Small intestine (tissue), 16 donors: ENCODE data around the gene GPLD1. TPM values are rescaled to one million over a fixed set of nuclear protein-coding genes. Genes with fewer than 3 reads are reported as not detected.

Source experiments
- DNase-seq, 2 donors: peaks; one replicate each; pipeline versions ENCODE4 v3.0.0 to v3.0.0-alpha.2; 2013
- FAIRE-seq: peaks from 2 replicates; lab custom pipeline; 2012; peaks lifted over from hg19 to GRCh38; lab: Jason Lieb, UNC
- H3K27ac ChIP-seq, 3 donors: one replicate each; pipeline ENCODE4 v1.5.1; 2013; ENCODE audit warnings: low read length in 2 of 3, mild to moderate bottlenecking in 2 of 3, control low read depth in 1 of 3, inconsistent platforms in 1 of 3, low read depth in 1 of 3, moderate library complexity in 1 of 3
- H3K27me3 ChIP-seq, 3 donors: one replicate each; pipeline ENCODE4 v1.6.1; 2013; ENCODE audit warnings: low read length in 3 of 3, inconsistent platforms in 1 of 3; ENCODE audit not compliant: control insufficient read depth in 3 of 3, insufficient read depth in 3 of 3
- H3K36me3 ChIP-seq, 3 donors: one replicate each; pipeline ENCODE4 v1.6.1; 2013; ENCODE audit warnings: low read length in 3 of 3, inconsistent platforms in 1 of 3, low read depth in 1 of 3, mild to moderate bottlenecking in 1 of 3, moderate library complexity in 1 of 3; ENCODE audit not compliant: control insufficient read depth in 3 of 3, insufficient read depth in 2 of 3
- H3K4me1 ChIP-seq, 3 donors: one replicate each; pipeline ENCODE4 v1.6.1; 2013; ENCODE audit warnings: low read length in 2 of 3, inconsistent platforms in 1 of 3, low read depth in 1 of 3, mild to moderate bottlenecking in 1 of 3, moderate library complexity in 1 of 3; ENCODE audit not compliant: control insufficient read depth in 3 of 3, insufficient read depth in 2 of 3
- H3K4me3 ChIP-seq, 3 donors: one replicate each; pipeline ENCODE4 v1.5.1; 2013; ENCODE audit warnings: low read length in 3 of 3, control low read depth in 1 of 3, inconsistent platforms in 1 of 3, low read depth in 1 of 3, mild to moderate bottlenecking in 1 of 3, moderate library complexity in 1 of 3
- H3K9me3 ChIP-seq, 2 donors: one replicate each; pipeline ENCODE4 v1.6.1; 2013; ENCODE audit warnings: low read depth in 1 of 2, low read length in 1 of 2; ENCODE audit not compliant: control insufficient read depth in 2 of 2, insufficient read depth in 1 of 2
- WGBS, 3 donors: extraction: QIAGEN DNeasy Blood & Tissue Kit; methylation state at CpG; one replicate each; pipeline ENCODE4 v1.1.7; 2013; 5-methylcytosine and 5-hydroxymethylcytosine counted together
- long read RNA-seq, 10 donors: transcript quantifications; one replicate each; lab custom pipeline, GENCODE V29; 2026
- polyA plus RNA-seq, 4 donors: library from polyadenylated mRNA; stranded (reverse) in 3 of 4; unstranded in 1 of 4; fragments of 200-250 nt in 3 of 4; fragments of 120-200 nt in 1 of 4; gene quantifications; one replicate each; pipeline versions ENCODE4 v1.2.1 to v1.2.3, GENCODE V29; 2013
- donor health status: healthy with polysubstance abuse.
- donor health status: control.
- donor health status: control.
- donor health status: Bipolar disorder and iron deficiency.
- donor health status: healthy.

The GPLD1 gene, protein sequence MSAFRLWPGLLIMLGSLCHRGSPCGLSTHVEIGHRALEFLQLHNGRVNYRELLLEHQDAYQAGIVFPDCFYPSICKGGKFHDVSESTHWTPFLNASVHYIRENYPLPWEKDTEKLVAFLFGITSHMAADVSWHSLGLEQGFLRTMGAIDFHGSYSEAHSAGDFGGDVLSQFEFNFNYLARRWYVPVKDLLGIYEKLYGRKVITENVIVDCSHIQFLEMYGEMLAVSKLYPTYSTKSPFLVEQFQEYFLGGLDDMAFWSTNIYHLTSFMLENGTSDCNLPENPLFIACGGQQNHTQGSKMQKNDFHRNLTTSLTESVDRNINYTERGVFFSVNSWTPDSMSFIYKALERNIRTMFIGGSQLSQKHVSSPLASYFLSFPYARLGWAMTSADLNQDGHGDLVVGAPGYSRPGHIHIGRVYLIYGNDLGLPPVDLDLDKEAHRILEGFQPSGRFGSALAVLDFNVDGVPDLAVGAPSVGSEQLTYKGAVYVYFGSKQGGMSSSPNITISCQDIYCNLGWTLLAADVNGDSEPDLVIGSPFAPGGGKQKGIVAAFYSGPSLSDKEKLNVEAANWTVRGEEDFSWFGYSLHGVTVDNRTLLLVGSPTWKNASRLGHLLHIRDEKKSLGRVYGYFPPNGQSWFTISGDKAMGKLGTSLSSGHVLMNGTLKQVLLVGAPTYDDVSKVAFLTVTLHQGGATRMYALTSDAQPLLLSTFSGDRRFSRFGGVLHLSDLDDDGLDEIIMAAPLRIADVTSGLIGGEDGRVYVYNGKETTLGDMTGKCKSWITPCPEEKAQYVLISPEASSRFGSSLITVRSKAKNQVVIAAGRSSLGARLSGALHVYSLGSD
- polyA plus RNA-seq = 1 to 10 TPM in 1 of 4 donors, under 1 TPM in 1, not detected in 2; 0.28 to 1.4 TPM
- long read RNA-seq, donor 1, partial matches to known transcripts = 15 of 27 reads
- long read RNA-seq, donor 1, other reads (novel, unspliced or antisense) = 12 of 27 reads
- long read RNA-seq, donor 2 = 0 reads
- long read RNA-seq, donor 3 = 0 reads
- long read RNA-seq, donor 4 = 0 reads
- long read RNA-seq, donor 5 = 0 reads
- long read RNA-seq, donor 6 = 0 reads
- long read RNA-seq, donor 7 = 0 reads
- long read RNA-seq, donor 8 = 0 reads
- long read RNA-seq, donor 9 = 0 reads
- long read RNA-seq, donor 10, partial matches to known transcripts = 10 of 16 reads
- long read RNA-seq, donor 10, other reads (novel, unspliced or antisense) = 6 of 16 reads

DNA sequence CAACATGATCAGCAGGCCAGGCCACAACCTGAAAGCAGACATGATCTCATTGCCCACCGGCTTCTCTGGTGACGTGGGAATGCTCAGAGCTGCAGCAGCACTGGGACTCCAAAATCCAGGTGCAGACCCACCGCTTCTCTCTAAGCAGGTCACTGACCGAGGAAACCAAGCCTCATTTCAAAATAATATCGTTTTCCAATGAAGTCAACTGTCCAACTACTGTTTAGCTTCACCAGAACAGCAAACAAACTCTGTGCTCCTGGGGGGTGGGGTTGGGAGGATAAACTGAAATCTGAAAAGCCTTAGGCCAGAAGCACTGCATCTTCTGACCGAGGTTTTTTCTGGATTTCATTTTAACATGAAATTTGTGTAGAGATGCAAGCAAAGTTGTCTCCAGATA is at the start of gene GPLD1:
TSS of gene GPLD1 (minus strand) at position 109 of the 400 bp plus-strand sequence. CDS start at position 42, 67 bp downstream.
- FAIRE-seq (no peak), DNase-seq (no peak)
- Histone ChIP-seq H3K36me3 (no peaks in the 10 kb centered on the region), H3K27ac (no peak within 1 kb of the TSS), H3K4me3 (no peak within 1 kb of the TSS), H3K27me3 (no peaks in the 10 kb centered on the region), H3K4me1 (peaks cover 0 to 6% (median 0%) of the 10 kb centered on the region in 3 donors), H3K9me3 (no peaks in the 10 kb centered on the region)
- WGBS, 3 donors = 90 to 92% (median 91%) methylated on average over 6 of the region's 6 CpGs

- FAIRE-seq (no peak), DNase-seq (no peak)
- Histone ChIP-seq H3K4me3 (no peak overlapping the region), H3K4me1 (no peaks in the 10 kb centered on the region), H3K36me3 (peaks cover 3 to 30% (median 5%) of the 10 kb centered on the region in 3 donors), H3K27ac (no peak overlapping the region), H3K9me3 (no peaks in the 10 kb centered on the region), H3K27me3 (no peaks in the 10 kb centered on the region)
- 96 to 98% (median 97%) methylated on average over 8 of the region's 8 CpGs for WGBS, 3 donors
These were observed 48.5 kb upstream of the GPLD1 start for GRCh38 chr6:24537771-24538385.

- Histone ChIP-seq H3K4me3 (no peak overlapping the region), H3K27me3 (no peaks in the 10 kb centered on the region), H3K4me1 (no peaks in the 10 kb centered on the region), H3K9me3 (no peaks in the 10 kb centered on the region), H3K27ac (no peak overlapping the region), H3K36me3 (peaks cover 3 to 30% (median 5%) of the 10 kb centered on the region in 3 donors)
- DNase-seq (no peak), FAIRE-seq (no peak)
- 84 to 91% (median 89%) methylated on average over 8 of the region's 8 CpGs for WGBS, 3 donors
These were observed 47.8 kb upstream of the GPLD1 start for GRCh38 chr6:24537082-24537699.

GRCh38 chr6:24536466-24536865 is 47.1 kb upstream of the GPLD1 start:
- FAIRE-seq = no peak
- H3K27ac ChIP-seq = no peak overlapping the region
- no peak overlapping the region for H3K4me3 ChIP-seq
- peaks cover 3 to 31% (median 5%) of the 10 kb centered on the region in 3 donors for H3K36me3 ChIP-seq
- WGBS, 3 donors = 84 to 93% (median 89%) methylated on average over 4 of the region's 4 CpGs
- H3K9me3 ChIP-seq = no peaks in the 10 kb centered on the region
- DNase-seq = no peak
- H3K27me3 ChIP-seq = no peaks in the 10 kb centered on the region
- H3K4me1 ChIP-seq = no peaks in the 10 kb centered on the region

DNA sequence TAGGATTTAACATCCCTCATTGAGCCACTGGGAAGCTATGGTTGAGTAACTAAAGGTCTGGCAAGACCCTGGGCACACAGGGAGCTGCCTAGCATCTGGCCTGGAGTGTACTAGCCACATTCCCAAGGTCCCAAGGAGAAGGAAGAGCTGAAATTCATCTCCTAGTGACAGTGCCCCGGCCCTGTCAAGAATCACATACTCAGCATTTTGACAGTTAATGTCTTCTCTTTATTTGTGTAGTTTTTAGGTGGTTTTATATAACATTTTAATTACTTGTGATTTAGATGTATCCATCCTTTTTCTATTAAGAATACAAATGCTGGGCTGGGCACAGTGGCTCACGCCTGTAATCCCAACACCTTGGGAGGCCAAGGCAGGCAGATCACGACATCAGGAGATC is 45.8 kb upstream of the GPLD1 start:
- 80 to 100% (median 87%) methylated on average over 3 of the region's 3 CpGs for WGBS, 3 donors
- no peaks in the 10 kb centered on the region for H3K9me3 ChIP-seq
- peaks cover 3 to 41% (median 5%) of the 10 kb centered on the region in 3 donors for H3K36me3 ChIP-seq
- H3K27me3 ChIP-seq = no peaks in the 10 kb centered on the region
- FAIRE-seq = no peak
- no peak for DNase-seq
- no peak overlapping the region for H3K27ac ChIP-seq
- no peak overlapping the region for H3K4me3 ChIP-seq
- H3K4me1 ChIP-seq = no peaks in the 10 kb centered on the region

DNA sequence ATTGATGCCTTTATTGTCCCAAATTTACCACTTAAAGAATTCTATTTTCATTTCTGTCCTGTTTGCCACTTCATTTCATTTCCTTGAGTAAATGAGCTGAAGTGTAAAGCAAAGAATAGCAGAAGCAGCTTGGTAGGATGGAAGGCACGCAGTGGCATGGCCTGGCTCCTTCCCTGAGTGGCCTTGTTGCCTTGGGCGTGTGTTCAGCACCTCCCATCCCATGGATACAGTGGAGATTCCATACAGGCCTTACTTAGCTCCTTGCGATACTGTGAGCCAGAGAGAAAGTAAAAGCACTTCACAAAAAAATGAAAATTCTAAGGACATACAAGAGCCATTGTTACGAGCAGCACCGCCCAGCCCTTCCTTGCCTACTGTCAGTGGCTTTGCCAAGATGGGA is 45.0 kb upstream of the GPLD1 start:
- FAIRE-seq (no peak), DNase-seq (no peak)
- whole genome bisulfite sequencing, 3 donors = 94 to 95% (median 94%) methylated on average over 5 of the region's 5 CpGs
- Histone ChIP-seq H3K27me3 (no peaks in the 10 kb centered on the region), H3K9me3 (no peaks in the 10 kb centered on the region), H3K27ac (no peak overlapping the region), H3K36me3 (peaks cover 3 to 41% (median 5%) of the 10 kb centered on the region in 3 donors), H3K4me1 (no peaks in the 10 kb centered on the region), H3K4me3 (no peak overlapping the region)

DNA sequence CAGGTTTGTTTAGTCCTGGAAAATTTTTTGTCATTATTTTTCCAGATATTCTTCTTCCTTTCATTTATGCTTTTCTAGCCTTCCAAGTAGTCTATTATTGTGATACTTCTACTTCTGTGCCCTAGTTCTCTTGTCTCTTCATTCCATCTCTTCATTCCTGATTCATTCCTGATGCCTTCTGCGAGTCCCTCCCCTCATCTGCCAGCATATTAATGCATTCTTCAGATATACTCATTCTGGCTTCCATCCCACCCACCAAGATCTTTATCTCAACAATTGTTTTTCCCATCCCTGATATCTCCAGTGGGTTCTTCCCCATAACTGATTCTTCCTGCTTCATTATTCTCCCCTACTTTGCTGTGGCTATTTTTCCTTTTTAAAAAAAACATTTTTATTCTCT is 40.6 kb upstream of the GPLD1 start:
- no peaks in the 10 kb centered on the region for H3K4me1 ChIP-seq
- DNase-seq (no peak), FAIRE-seq (no peak)
- no peaks in the 10 kb centered on the region for H3K9me3 ChIP-seq
- no peak overlapping the region for H3K27ac ChIP-seq
- H3K27me3 ChIP-seq = no peaks in the 10 kb centered on the region
- 92 to 100% (median 96%) methylated on average over 1 of the region's 1 CpG for WGBS, 3 donors
- no peak overlapping the region for H3K4me3 ChIP-seq
- peaks cover 3 to 41% (median 5%) of the 10 kb centered on the region in 3 donors for H3K36me3 ChIP-seq
